ENCODE results near the gene CRTC1.

The CRTC1 gene

DNA sequence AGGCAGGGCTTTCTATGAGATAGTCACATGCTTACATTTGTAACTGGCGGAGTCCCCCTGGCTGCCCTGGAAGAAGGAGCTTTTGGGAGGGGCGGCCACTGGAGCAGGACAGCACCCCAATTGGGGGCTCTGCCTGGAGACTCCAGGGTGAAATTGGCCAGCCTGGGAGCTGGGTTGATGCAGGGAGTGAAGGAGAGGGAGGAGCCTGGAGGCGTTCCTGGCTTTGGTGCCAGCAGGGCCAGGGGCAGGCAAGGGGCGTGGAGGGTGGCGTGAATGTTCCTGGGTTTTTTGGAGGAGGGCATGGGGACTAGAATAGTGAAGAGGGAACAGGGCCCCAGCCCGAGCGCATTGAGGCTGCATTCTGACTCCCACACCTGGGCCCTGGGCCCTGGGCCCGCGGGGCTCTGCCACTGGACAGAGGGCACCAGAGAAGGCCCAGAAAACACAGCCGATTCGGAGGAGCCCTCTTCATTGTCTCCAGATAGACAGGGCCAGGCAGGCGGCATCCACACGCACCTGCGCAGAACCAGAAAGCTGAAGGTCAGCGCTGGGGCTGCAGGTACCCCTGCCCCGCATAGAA, 78.1 kb downstream of the CRTC1 start:
- TF ChIP-seq SNAI2 (CRISPR knock-in tag; IDR thresholded peaks at IDR 0.05) (no peak), ISL1 (CRISPR knock-in tag; IDR thresholded peaks at IDR 0.05) (no peak), BACH2 (CRISPR knock-in tag; IDR thresholded peaks at IDR 0.05; ENCODE audit: borderline replicate concordance) (no peak), ZNF565 (CRISPR knock-in tag; conservative IDR thresholded peaks at IDR 0.05; ENCODE audit: low read depth) (no peak), TOX (CRISPR knock-in tag; IDR thresholded peaks at IDR 0.05; ENCODE audit: borderline replicate concordance) (no peak), ARNTL (CRISPR knock-in tag; IDR thresholded peaks at IDR 0.05; ENCODE audit: borderline replicate concordance, low read depth) (no peak), ESRRG (CRISPR knock-in tag; IDR thresholded peaks at IDR 0.05) (no peak), ZFP3 (CRISPR knock-in tag; IDR thresholded peaks at IDR 0.05) (no peak), TCF4 (CRISPR knock-in tag; IDR thresholded peaks at IDR 0.05; ENCODE audit: borderline replicate concordance) (no peak), GLIS3 (CRISPR knock-in tag; IDR thresholded peaks at IDR 0.05) (no peak), ZFP30 (CRISPR knock-in tag; IDR thresholded peaks at IDR 0.05) (no peak), ZC3H10 (CRISPR knock-in tag; IDR thresholded peaks at IDR 0.05) (no peak), CSDC2 (CRISPR knock-in tag; IDR thresholded peaks at IDR 0.05) (no peak), ZNF70 (CRISPR knock-in tag; IDR thresholded peaks at IDR 0.05) (no peak)
- TF ChIP-seq, protein P1, sequence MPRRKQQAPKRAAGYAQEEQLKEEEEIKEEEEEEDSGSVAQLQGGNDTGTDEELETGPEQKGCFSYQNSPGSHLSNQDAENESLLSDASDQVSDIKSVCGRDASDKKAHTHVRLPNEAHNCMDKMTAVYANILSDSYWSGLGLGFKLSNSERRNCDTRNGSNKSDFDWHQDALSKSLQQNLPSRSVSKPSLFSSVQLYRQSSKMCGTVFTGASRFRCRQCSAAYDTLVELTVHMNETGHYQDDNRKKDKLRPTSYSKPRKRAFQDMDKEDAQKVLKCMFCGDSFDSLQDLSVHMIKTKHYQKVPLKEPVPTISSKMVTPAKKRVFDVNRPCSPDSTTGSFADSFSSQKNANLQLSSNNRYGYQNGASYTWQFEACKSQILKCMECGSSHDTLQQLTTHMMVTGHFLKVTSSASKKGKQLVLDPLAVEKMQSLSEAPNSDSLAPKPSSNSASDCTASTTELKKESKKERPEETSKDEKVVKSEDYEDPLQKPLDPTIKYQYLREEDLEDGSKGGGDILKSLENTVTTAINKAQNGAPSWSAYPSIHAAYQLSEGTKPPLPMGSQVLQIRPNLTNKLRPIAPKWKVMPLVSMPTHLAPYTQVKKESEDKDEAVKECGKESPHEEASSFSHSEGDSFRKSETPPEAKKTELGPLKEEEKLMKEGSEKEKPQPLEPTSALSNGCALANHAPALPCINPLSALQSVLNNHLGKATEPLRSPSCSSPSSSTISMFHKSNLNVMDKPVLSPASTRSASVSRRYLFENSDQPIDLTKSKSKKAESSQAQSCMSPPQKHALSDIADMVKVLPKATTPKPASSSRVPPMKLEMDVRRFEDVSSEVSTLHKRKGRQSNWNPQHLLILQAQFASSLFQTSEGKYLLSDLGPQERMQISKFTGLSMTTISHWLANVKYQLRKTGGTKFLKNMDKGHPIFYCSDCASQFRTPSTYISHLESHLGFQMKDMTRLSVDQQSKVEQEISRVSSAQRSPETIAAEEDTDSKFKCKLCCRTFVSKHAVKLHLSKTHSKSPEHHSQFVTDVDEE (CRISPR knock-in tag; IDR thresholded peaks at IDR 0.05) = no peak
- TF ChIP-seq, protein P2, sequence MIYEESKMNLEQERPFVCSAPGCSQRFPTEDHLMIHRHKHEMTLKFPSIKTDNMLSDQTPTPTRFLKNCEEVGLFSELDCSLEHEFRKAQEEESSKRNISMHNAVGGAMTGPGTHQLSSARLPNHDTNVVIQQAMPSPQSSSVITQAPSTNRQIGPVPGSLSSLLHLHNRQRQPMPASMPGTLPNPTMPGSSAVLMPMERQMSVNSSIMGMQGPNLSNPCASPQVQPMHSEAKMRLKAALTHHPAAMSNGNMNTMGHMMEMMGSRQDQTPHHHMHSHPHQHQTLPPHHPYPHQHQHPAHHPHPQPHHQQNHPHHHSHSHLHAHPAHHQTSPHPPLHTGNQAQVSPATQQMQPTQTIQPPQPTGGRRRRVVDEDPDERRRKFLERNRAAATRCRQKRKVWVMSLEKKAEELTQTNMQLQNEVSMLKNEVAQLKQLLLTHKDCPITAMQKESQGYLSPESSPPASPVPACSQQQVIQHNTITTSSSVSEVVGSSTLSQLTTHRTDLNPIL (CRISPR knock-in tag; IDR thresholded peaks at IDR 0.05; ENCODE audit: low read depth) = no peak
- TF ChIP-seq, protein P3, sequence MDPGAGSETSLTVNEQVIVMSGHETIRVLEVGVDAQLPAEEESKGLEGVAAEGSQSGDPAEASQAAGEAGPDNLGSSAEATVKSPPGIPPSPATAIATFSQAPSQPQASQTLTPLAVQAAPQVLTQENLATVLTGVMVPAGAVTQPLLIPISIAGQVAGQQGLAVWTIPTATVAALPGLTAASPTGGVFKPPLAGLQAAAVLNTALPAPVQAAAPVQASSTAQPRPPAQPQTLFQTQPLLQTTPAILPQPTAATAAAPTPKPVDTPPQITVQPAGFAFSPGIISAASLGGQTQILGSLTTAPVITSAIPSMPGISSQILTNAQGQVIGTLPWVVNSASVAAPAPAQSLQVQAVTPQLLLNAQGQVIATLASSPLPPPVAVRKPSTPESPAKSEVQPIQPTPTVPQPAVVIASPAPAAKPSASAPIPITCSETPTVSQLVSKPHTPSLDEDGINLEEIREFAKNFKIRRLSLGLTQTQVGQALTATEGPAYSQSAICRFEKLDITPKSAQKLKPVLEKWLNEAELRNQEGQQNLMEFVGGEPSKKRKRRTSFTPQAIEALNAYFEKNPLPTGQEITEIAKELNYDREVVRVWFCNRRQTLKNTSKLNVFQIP (CRISPR knock-in tag; IDR thresholded peaks at IDR 0.05; ENCODE audit: borderline replicate concordance, low read depth) = no peak
- TF ChIP-seq, protein P4, sequence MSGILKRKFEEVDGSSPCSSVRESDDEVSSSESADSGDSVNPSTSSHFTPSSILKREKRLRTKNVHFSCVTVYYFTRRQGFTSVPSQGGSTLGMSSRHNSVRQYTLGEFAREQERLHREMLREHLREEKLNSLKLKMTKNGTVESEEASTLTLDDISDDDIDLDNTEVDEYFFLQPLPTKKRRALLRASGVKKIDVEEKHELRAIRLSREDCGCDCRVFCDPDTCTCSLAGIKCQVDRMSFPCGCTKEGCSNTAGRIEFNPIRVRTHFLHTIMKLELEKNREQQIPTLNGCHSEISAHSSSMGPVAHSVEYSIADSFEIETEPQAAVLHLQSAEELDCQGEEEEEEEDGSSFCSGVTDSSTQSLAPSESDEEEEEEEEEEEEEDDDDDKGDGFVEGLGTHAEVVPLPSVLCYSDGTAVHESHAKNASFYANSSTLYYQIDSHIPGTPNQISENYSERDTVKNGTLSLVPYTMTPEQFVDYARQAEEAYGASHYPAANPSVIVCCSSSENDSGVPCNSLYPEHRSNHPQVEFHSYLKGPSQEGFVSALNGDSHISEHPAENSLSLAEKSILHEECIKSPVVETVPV (CRISPR knock-in tag; IDR thresholded peaks at IDR 0.05) = no peak
- ATAC-seq = no peak

DNA sequence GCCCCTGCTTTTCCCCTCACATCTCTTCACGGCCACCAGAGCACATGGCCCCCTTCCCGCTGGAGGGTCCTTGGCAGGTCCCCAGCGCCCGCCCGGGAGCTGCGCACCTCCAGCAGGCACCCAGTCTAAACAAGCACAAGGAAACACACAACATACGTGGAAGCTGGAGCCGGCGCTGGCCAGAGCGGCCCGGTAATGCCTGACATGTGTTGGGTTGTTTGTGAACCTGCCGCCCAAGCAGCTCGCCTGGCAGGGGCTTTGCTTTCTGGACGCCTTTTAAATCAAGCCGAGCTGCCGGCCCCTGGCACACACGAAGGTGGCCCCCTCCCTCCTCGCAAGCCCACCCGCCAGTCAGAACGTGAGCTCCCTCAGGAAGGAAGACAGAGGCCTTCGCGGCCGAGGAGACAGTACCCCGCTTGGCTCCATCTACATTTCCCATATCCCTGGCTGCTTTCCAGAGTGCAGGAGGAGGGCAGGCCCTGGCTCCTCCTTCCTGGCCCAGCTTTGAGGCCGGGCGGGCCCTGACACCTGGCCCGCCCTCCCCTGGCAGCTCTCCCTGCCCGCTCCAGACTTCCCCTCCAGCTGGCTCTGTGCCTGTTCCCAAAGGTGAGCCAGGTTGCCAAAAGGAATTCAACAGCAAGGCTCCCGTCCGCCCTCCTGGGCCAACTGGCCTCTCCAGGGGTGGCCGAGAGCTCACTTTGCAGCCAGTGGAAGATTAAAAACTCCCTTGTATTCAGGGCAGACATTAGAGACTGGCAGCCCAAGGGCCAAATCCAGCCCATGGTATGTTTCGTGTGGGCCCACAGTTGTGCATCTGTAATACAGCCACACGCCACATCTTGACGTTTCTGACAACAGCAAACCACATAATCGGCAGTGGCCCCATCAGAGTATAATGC, 78.9 kb downstream of the CRTC1 start:
- TF ChIP-seq, protein P3 (CRISPR knock-in tag; IDR thresholded peaks at IDR 0.05; ENCODE audit: borderline replicate concordance, low read depth) = no peak
- TF ChIP-seq OSR1 (CRISPR knock-in tag; IDR thresholded peaks at IDR 0.05) (no peak), SNAI2 (CRISPR knock-in tag; IDR thresholded peaks at IDR 0.05) (no peak)
- ATAC-seq = peak; percentile 76

All from SK-N-SH treated with all-trans-retinoic acid at 6 μM for 48 hours (cell line).